ENCODE measurements around the gene NETO1.

Gene NETO1

DNA sequence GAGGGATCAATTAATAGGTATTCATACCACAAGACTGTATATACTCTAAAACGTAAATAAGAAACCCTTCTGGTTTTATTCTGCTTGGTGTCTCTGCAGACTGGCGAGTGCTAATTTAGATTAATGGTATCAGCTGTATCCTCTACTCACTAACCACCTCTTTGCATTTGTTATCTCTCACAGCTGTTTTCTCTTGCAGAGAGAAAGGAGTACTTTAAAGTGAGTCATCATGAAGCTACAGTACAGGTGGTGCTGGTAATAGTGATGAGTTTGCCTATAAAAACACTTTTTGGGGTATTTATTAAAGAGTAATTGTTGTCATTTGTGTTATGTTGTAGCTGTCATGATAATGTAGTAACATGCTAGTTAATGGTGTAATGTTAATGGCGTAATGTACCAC, 147.7 kb downstream of the NETO1 start:
- no peak for DNase-seq

- DNase-seq, result no peak
Measured at GRCh38 chr18:72704202-72704601, 163.6 kb downstream of the NETO1 start.

DNA sequence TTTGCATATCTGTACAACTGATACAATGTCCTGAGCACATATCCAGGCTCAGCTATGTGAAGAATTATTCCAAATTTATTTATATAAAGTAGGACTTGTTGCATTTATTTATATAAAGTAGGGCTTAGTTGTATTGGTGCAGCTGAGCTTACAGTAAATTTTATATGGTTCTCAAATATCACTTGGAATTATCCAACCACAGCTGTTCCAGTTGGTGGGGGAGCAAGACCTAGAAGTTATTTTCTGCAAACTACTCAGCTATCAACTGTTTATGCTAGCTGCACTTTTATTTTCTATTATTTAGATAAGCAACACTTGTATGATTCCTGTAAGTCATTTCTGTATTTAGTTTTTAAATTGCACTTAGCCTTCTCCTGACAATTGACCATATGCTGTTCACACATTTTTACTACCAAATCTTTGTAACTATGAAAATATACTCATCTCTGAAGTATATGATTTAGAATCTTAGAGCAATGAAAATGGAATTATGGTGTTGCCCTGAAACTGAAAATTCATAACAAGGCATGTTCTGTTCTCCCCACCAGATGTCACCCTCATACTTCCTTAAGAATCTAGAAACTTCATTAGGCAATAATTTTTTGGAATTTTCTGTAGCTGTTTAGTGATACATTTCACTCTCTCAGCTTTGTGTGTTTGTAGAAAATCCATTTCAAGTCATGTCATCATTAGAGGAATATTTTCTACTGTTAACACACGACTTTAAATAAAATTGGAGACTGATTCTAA, 166.7 kb downstream of the NETO1 start:
- DNase-seq, result no peak

DNA sequence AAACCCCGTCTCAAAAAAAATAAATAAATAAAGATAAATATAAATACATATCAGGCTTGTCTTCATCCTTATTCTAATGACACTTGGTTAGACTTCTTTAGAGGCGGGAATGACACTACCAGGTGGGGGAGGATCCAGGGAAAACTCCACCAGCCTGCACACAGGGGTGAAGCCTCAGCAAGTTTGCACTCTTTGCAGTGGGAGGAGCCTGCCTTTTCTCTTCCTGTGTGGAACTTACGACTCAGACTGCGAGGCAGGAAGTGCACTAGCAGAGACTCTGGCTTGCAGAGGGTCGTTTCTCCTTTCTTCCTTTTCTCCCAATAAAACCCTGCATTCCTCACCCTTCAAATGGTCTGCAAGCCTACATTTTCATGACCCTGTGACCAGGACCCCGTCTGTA, 170.1 kb downstream of the NETO1 start:
- no peak for DNase-seq

DNA sequence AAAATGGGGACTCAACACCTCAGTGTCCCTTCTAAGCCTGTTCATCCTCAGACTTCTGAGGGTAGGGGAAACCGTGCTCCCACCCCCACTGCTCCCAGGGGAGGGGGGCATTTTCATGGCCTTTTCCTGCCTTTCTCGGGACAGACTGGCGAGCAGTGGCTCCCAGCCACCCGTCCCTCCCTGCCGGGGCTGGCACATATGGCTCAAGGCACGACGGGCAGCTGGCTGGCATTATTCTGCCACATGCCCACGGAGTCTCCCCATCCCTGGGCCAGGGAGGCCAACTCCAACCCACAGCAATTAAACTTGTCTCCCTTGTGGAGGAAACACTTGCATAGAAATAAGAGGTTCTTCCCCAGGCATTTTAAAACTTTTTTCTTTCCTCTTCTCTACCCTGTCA, 175.2 kb downstream of the NETO1 start:
- DNase-seq, result no peak

Measured in NCI-H526 treated with DMSO at 0.1 percent for 48 hours (cell line).